Right lung (tissue), 5 donors: ENCODE data around the gene COLEC11. TPM values are rescaled to one million over a fixed set of nuclear protein-coding genes. Genes with fewer than 3 reads are reported as not detected.
"Not testable (repeated sequence)": the region's sequence is repeated elsewhere in the genome, so short reads cannot be mapped to it uniquely, and the experiment has no call there.

Source experiments
- DNase-seq, 2 donors: peaks; one replicate each; pipeline ENCODE4 v3.0.0-alpha.2; 2013
- polyA plus RNA-seq, 5 donors: library from polyadenylated mRNA; unstranded; fragments of 120-200 nt; gene quantifications; one replicate each; pipeline versions ENCODE4 v1.2.1 to v1.2.3, GENCODE V29; 2013; ENCODE audit warnings: inconsistent platforms in 1 of 5, low replicate concordance in 1 of 5; ENCODE audit not compliant: insufficient read length in 5 of 5, insufficient read depth in 1 of 5

The COLEC11 gene
- polyA plus RNA-seq, 5 donors, result 3.7 to 7.2 (median 4.8) TPM

- DNase-seq, result no peak
Observed at GRCh38 chr2:3650140-3650920, 55.4 kb downstream of the COLEC11 start.

GRCh38 chr2:3651691-3652648 lies 57.1 kb downstream of the COLEC11 start:
- DNase-seq, result peak; percentile 43 to 60

GRCh38 chr2:3652896-3653625 lies 58.1 kb downstream of the COLEC11 start:
- no peak for DNase-seq

- DNase-seq, result no peak
Observed at GRCh38 chr2:3654011-3654410, 59.1 kb downstream of the COLEC11 start.

GRCh38 chr2:3654531-3655225 lies 59.8 kb downstream of the COLEC11 start:
- DNase-seq, result no peak

GRCh38 chr2:3655871-3656761 lies 61.2 kb downstream of the COLEC11 start:
- DNase-seq, result no peak

- no peak for DNase-seq
Observed at GRCh38 chr2:3656762-3657721, 62.1 kb downstream of the COLEC11 start.

- no peak for DNase-seq
Observed at GRCh38 chr2:3657881-3658280, 63.0 kb downstream of the COLEC11 start, which contains the start of gene ALLC. Gene ALLC (plus strand): TSS chr2:3658200. CDS start chr2:3671158, 12,958 bp downstream.

- DNase-seq, result peak; percentile 56 to 60
Observed at GRCh38 chr2:3659447-3660432, 64.8 kb downstream of the COLEC11 start.

GRCh38 chr2:3660640-3661039 lies 65.7 kb downstream of the COLEC11 start:
- DNase-seq, result not testable (repeated sequence)

GRCh38 chr2:3661149-3661660 lies 66.3 kb downstream of the COLEC11 start:
- DNase-seq, result no peak

- no peak for DNase-seq
Observed at GRCh38 chr2:3662239-3662638, 67.3 kb downstream of the COLEC11 start.

- no peak for DNase-seq
Observed at GRCh38 chr2:3664118-3664517, 69.2 kb downstream of the COLEC11 start.

GRCh38 chr2:3664925-3665324 lies 70.0 kb downstream of the COLEC11 start:
- no peak for DNase-seq

- no peak for DNase-seq
Observed at GRCh38 chr2:3665886-3666612, 71.1 kb downstream of the COLEC11 start.

GRCh38 chr2:3666613-3666975 lies 71.7 kb downstream of the COLEC11 start:
- DNase-seq, result no peak

- peak; percentile 43 to 56 for DNase-seq
Observed at GRCh38 chr2:3667151-3667631, 72.3 kb downstream of the COLEC11 start.
